Measurements from ENCODE around the gene CRY2.

CRY2 gene

GRCh38 chr11:45919806-45920530, 72.7 kb downstream of the CRY2 start:
- no peak for DNase-seq

GRCh38 chr11:45920531-45921477, 73.5 kb downstream of the CRY2 start:
- no peak for DNase-seq

DNA sequence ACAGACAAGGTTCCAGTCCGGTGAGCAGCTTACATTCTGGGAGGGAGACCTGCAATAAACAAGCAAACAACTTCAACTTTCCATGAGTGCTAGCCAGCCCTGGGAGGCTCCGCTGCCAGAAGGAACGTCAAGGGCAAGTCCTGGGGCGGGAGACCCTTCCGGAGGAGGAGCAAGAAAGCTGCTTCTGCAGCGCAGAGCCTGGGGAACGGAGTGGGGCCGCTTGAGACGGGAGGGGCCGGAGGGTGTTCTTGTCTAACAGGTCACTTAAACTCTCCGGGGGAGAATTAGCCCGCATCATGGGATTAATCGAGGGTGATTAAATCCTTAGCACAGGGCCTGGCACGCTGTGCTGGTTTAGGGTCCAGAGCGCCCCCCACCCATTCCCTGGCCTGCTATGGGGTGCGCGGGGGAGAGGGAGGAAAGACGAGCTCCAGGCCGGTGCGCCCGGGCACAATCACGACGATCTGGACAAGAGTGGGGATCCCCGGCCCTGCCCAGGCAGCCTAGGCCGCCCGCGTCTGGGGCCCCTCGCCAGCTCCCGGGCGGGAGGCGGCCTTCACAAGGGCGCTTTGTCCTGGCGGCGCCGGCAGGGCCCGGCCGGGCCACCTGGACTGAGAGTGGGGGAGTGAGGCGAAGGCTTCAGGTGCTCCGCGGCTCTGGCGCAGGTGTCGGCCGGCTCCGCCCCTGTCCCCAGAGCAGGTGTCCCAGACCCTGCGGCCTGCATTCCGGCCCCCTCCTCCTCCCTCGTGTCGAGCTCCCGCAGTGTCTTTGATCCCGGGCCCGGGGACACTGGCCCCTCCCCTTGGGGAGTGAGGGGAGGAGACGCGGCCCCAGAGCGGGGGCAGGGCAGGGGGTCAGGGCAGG, 74.5 kb downstream of the CRY2 start:
- DNase-seq: no peak

DNA sequence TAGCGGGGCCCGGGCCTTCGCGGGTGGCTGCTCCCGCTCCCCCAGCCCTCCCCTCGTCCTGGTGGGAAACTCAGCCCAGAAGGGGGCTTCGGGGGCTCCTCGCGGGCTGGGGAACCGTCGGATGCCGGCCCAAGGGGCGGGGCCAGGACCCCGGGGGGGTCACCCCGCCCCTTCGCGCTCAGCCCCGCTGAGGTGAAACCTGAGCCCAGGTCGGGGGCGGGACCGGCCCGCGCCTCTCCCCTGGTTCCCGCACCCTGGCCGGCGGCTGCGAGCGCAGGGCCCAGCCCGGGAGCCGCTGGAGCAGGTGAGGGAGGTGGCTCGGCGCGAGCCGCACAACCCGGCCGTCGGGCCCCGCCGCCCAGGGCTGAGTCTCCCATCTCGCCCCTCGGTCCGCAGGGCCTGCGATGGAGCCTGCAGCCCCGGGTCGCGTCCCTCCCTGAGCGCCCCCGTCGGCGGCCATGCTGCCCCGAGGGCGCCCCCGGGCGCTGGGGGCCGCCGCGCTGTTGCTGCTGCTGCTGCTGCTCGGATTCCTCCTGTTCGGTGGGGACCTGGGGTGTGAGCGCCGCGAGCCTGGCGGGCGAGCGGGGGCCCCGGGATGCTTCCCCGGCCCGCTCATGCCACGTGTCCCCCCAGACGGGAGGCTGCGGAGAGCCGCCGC, 75.3 kb downstream of the CRY2 start, which contains the start of gene LARGE2:
TSS of gene LARGE2 (plus strand) at position 232 of the 658 bp plus-strand sequence. CDS start at position 459, 227 bp downstream.
- DNase-seq: no peak

DNA sequence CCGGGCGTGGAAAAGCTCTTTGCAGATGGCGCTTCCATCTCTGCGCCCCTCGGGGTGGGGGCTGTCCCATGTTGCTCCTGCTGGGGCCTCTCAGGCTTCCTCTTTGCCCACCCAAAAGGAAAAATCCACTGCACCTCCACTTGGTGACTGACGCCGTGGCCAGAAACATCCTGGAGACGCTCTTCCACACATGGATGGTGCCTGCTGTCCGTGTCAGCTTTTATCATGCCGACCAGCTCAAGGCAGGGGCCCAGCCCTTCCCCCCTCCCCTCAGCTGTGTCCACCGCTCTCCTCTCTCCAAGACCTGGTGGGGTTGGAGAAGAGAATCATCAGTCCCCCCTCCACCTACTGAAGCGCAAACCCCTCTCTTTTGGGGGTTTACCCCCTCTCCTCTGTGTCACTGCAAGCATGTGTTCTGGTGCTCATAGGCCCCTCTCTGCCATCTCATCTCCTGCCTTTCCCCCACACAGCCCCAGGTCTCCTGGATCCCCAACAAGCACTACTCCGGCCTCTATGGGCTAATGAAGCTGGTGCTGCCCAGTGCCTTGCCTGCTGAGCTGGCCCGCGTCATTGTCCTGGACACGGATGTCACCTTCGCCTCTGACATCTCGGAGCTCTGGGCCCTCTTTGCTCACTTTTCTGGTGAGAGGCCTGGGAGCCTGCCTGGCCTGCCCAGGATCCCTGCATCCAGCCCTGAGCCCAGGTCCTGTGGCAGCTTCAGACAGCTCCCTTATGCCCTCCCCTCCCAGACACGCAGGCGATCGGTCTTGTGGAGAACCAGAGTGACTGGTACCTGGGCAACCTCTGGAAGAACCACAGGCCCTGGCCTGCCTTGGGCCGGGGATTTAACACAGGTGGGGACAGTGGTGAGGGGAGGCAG, 77.0 kb downstream of the CRY2 start:
- DNase-seq: no peak

DNA sequence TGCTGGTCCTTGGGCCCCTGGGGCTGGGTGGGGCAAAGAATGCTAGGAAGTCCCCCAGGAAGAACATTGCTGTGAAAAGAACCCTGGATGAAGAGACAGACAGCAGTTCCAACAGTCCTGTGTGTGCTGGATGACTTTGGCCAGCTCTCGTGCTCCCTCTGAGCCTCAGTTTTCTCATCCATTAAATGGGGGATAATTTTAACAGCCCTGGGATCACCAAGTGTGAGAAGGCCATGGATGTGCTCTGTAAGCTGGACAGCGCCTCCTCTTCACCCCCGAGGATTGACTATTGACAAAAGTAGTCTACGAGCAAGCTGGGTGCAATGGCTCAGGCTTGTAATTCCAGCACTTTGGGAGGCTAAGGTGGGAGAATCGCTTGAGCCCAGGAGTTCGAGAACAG, 77.7 kb downstream of the CRY2 start:
- no peak for DNase-seq

DNA sequence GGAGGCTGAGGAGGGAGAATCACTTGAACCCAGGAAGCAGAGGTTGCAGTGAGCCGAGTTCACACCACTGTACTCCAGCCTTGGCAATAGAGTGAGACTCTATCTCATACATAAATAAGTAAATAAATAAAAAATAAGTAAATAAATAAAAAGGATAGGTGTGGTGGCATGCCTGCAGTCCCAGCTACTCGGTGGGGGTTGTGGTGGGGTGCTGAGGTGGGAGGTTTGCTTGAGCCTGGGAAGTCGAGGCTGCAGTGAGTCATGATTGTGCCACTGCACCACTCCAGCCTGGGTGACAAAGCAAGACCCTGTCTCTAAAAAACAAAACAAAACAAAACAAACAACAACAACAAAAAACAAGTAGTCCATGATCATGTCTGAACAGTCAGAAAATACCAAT, 78.3 kb downstream of the CRY2 start:
- no peak for DNase-seq

DNA sequence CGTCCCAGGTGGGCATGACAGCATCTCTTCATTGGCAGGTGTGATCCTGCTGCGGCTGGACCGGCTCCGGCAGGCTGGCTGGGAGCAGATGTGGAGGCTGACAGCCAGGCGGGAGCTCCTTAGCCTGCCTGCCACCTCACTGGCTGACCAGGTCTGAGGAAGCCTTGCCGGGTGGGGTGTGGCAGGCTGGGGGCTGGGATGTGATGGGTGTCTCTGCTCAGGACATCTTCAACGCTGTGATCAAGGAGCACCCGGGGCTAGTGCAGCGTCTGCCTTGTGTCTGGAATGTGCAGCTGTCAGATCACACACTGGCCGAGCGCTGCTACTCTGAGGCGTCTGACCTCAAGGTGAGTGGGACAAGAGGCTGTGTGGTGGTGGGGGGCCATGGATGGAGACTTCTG, 78.7 kb downstream of the CRY2 start:
- DNase-seq: no peak

DNA sequence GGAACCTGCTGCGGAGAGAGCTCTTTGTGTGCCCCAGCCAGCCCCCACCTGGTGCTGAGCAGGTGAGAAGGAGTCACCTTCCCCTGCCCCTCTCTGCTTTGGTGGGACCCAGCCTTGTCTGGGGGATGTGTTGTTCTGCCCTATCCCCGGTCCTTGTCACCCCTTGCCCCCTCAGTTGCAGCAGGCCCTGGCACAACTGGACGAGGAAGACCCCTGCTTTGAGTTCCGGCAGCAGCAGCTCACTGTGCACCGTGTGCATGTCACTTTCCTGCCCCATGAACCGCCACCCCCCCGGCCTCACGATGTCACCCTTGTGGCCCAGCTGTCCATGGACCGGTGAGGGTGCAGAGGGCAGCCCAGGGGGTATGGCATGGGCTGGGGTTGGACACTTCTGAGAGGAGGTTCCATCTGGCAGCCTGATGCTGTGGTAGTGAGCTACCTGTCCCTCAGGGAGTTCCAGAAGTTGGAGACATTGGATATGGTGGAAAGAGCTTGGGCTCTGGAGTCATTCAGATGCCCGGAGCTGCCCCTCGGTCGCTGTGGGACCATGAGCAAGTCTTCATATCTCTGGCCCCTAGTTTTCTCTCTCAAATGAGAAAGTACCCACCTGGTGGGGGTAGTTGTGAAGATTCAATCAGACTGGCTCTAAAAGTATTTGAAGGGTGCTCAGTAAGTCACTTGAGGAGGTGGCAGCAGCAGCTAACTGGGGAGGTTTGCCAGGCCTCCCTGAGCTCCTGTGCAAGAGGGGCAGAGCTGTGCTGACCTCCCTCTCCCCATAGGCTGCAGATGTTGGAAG, 79.5 kb downstream of the CRY2 start:
- DNase-seq: no peak

DNA sequence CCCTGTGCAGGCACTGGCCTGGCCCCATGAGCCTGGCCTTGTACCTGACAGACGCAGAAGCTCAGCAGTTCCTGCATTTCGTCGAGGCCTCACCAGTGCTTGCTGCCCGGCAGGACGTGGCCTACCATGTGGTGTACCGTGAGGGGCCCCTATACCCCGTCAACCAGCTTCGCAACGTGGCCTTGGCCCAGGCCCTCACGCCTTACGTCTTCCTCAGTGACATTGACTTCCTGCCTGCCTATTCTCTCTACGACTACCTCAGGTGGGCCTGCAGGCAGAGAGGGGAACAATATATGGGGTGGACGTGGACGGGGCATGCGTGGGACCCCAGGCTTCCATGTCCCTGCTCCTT, 80.0 kb downstream of the CRY2 start:
- DNase-seq: no peak

DNA sequence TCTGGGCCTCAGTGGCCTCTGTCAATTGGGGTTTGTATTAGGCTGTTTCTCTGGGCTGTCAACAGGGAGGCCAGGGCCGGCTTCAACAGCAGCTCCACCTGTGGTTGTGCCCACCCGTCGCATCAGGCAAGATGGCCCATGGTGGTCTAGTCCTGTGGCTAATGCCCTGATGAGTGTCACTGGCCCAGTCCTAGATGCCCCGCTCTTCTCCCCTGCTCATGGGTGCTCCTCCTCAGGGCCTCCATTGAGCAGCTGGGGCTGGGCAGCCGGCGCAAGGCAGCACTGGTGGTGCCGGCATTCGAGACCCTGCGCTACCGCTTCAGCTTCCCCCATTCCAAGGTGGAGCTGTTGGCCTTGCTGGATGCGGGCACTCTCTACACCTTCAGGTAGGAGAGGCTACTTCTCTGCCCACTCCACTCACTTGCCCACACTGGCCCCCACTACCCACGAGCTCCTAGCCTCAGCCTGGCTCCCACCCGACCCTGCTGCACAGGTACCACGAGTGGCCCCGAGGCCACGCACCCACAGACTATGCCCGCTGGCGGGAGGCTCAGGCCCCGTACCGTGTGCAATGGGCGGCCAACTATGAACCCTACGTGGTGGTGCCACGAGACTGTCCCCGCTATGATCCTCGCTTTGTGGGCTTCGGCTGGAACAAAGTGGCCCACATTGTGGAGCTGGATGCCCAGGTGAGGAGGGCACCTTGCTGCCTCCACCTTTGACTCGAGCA, 80.6 kb downstream of the CRY2 start:
- no peak for DNase-seq

- DNase-seq: no peak
Measured at GRCh38 chr11:45928535-45929215, 81.4 kb downstream of the CRY2 start.

DNA sequence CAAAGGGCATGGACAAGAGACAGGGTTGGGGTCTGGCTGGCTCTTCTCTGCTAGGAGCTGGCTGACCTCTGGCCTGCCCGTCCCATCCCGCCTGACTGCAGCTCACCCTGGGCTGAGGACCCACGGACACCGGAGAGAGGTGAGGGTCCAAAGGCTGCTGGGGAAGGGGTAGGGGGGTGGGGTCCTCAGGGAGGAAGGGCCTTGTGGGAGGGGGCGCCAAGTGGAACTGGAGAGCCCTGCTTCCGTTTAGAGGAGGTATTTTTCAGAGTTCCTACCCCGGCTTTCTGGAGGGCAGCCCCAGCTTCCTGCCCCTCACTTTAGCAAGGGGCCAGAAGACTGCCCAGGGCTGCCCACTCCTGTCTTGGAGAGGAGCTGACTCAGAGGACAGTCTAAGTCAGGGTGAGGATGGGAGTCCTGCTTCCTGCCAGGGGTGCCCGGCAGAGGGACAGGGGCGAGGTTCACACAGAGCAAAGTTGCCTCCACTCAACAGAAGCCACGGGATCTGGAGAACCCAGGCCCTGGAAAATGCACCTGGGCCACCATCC, 82.3 kb downstream of the CRY2 start:
- no peak for DNase-seq

- no peak for DNase-seq
Measured at GRCh38 chr11:45930031-45930794, 82.9 kb downstream of the CRY2 start.

DNA sequence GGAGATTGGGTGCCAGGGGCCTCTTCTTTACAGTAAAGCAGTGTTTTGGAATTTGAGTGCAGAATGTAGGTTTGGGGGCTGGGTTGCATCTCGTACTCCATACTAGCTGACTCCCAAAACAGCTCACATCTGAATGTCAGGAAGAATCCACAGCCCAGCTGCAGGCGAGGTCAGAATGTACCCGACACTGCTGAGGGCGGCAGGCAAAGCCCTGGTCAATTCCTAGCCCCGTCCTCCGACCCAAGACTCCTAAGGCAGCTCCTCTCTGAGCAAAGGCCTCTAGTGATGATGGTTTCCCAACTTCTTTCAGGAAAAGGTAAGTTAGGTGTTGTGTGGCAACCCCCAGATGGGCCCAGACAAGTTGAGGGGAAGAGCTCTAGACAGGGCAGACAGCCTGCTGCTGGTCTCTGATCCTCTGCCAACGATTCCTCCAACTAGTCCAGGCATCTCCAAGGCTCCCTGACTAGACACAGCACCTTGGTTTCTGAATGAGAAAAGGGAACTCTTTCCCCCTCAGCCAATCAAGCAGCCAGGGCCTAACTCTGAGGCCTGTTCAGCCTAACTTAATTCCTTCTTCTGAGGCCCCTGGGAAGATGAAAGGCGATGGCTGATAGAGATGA, 83.8 kb downstream of the CRY2 start:
- no peak for DNase-seq

DNA sequence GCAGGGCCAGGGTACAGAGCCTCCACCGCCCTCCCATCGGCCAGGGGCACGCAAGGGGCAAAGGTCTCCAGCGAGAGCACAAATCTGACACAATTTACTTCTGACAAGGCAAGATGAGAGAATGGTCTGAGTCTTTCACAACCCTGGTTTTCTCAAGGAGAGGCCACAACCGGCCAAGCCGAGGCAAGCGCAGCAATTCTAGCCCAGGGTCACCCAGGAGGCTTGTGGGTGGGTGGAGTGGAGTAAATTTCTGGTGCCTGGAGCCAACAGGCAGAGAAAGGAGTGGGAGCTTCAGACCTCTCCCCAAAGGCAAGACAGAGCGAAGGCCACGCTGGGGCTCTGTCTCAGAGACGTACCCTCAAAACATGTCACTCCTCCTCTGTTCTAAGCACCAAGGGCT, 84.5 kb downstream of the CRY2 start:
- DNase-seq: no peak

GRCh38 chr11:45932217-45932616, 84.9 kb downstream of the CRY2 start:
- DNase-seq: no peak
